GM12891 (cell line): ENCODE results near the gene PDZD7.

Experiments used
- POLR2A ChIP-seq: IDR thresholded peaks from 2 replicates; pipeline ENCODE4 v1.6.1; 2011; ENCODE audit warnings: low read depth, low read length, control low read depth
- POLR2AphosphoS5 ChIP-seq: IDR thresholded peaks from 2 replicates; pipeline ENCODE4 v1.6.1; 2011; ENCODE audit warnings: low read depth, low read length, control low read depth
- SPI1 ChIP-seq: IDR thresholded peaks from 2 replicates; pipeline ENCODE4 v1.6.1; 2011; ENCODE audit warnings: low read depth, low read length, control low read depth
- TAF1 ChIP-seq: IDR thresholded peaks from 2 replicates; pipeline ENCODE4 v1.6.1; 2011; ENCODE audit warnings: low read depth, low read length, control low read depth

DNA sequence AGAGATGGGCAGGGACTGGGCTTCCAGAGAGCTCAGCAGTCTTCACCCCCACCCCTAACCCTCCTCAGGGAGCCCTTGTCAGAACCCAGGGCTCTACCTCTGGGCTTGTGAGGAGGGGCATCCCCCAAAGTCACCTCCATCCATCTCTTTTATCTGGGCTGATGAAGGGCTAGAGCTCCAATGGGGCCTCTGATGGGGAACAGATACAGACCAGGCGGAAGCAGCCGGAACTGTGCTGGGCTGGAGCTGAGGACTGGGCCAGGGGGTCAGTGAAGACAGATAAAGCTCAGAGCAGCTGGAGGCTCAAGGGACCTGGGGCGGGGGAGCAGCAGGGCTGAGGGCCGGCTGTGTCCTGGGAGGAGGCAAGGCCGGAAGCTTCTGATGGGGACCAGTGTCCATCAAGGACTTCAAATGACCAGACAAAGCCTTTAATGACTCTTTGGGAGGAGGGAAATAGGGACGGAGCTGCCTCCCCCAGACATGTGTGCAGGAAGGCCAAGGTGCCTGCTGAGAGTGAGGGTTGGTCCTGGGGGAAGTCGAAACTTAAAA lies 41.0 kb upstream of the PDZD7 start:
- TF ChIP-seq POLR2A (no peak), TAF1 (no peak), POLR2AphosphoS5 (no peak), SPI1 (no peak)
